Ovary (tissue), 9 donors: Measurements from ENCODE around the gene RHOB. TPM values are rescaled to one million over a fixed set of nuclear protein-coding genes. Genes with fewer than 3 reads are reported as not detected.

Source experiments
- DNase-seq, 5 donors: peaks; one replicate each; pipeline ENCODE4 v3.0.0-alpha.2; 2019 to 2020
- H3K27ac ChIP-seq, 2 donors: fragments of 200-600 bp; one replicate each; pipeline versions ENCODE4 v1.5.1 to v1.8.0; 2019 to 2022
- H3K27me3 ChIP-seq: fragments of 200-600 bp; one replicate; pipeline ENCODE4 v1.8.0; 2022
- H3K36me3 ChIP-seq: fragments of 200-600 bp; sonication (generic); one replicate; pipeline ENCODE4 v1.5.1; 2019
- H3K4me1 ChIP-seq: one replicate; pipeline ENCODE4 v1.8.1; 2013; ENCODE audit warnings: mild to moderate bottlenecking, moderate library complexity; ENCODE audit not compliant: insufficient read depth
- H3K4me3 ChIP-seq: fragments of 200-600 bp; sonication (generic); one replicate; pipeline ENCODE4 v1.5.1; 2017
- H3K9me3 ChIP-seq, 2 donors: fragments of 200-600 bp in 1 of 2; sonication (generic) in 1 of 2; one replicate each; pipeline versions ENCODE4 v1.5.1 to v1.8.1; 2013 to 2019; ENCODE audit warnings: mild to moderate bottlenecking in 1 of 2, moderate library complexity in 1 of 2
- CTCF ChIP-seq, 3 donors: fragments of 450-650 bp in 2 of 3; fragments of 200-600 bp in 1 of 3; IDR thresholded peaks; one replicate each; pipeline versions ENCODE4 v1.5.1 to v1.8.0; 2016 to 2022; ENCODE audit warnings: antibody characterized with exemption in 3 of 3, mild to moderate bottlenecking in 1 of 3
- EP300 ChIP-seq: sonication (generic); formaldehyde crosslinking; IDR thresholded peaks from one replicate; pipeline ENCODE4 v1.6.1; 2017; ENCODE audit warnings: antibody characterized with exemption
- POLR2A ChIP-seq: fragments of 450-650 bp; IDR thresholded peaks from one replicate; pipeline ENCODE4 v1.6.1; 2017; ENCODE audit warnings: antibody characterized with exemption, mild to moderate bottlenecking, moderate library complexity
- WGBS, 3 donors: extraction: QIAGEN DNeasy Blood & Tissue Kit in 1 of 3; methylation state at CpG; one replicate each; pipeline versions ENCODE4 v1.1.5 to v1.1.7; 2013 to 2017; 5-methylcytosine and 5-hydroxymethylcytosine counted together
- intact Hi-C, 4 donors: fragments of 100-400 bp; cut with DNase I; formaldehyde crosslinking; loops; one replicate each; pipeline versions ENCODE4 v1.11.0 to v1.15.1; 2022 to 2023
- polyA plus RNA-seq, 2 donors: library from polyadenylated mRNA; stranded (reverse); fragments of 200-250 nt in 1 of 2; fragments of 350-450 nt in 1 of 2; fragmentation: Illumina TruSeq in 1 of 2; extraction: RNeasy Lipid Tissue Mini Kit (QIAGEN cat#74804) in 1 of 2; gene quantifications; one replicate each; pipeline ENCODE4 v1.2.3, GENCODE V29; 2013 to 2014
- total RNA-seq, 7 donors: library from RNA; depleted of rRNA in 2 of 7; stranded (reverse); fragments of >200 nt in 2 of 7; fragmentation: NEBNext Ultra II Directional in 3 of 7; extraction: Animal tissue kit (Norgen Biotek cat#: 25700) in 3 of 7; gene quantifications; one replicate each; pipeline versions ENCODE4 v1.1.0 to v1.2.4, GENCODE V29; 2016 to 2023
- donor health status: DM: no; HTN: no; CAD: no; lungs with moderate emphysema.
- donor health status: DM: no; HTN: no; CAD: no.
- donor health status: Bipolar disorder and iron deficiency.
- donor health status: DM: yes; HTN: yes; CAD: no.
- donor health status: DM: no; HTN: no; CAD: no.
- donor health status: DM: yes; HTN: yes; CAD: no.

RHOB gene
- total and polyA plus RNA-seq, 9 donors = 200 to 1,363 (median 432) TPM

GRCh38 chr2:20440001-20440560, 6.8 kb upstream of the RHOB start:
- no peaks in the 10 kb centered on the region for H3K36me3 ChIP-seq

GRCh38 chr2:20443276-20443920, 3.5 kb upstream of the RHOB start:
- H3K4me1 ChIP-seq = peaks cover 6% of the 10 kb centered on the region
- 24 to 28% (median 25%) methylated on average over 6 of the region's 6 CpGs for WGBS, 3 donors
- no peaks in the 10 kb centered on the region for H3K9me3 ChIP-seq
- peak overlapping the region in 1 of 2 donors; percentile 58 for H3K27ac ChIP-seq
- peak; percentile 56 to 66 (median 61) for TF ChIP-seq CTCF (IDR thresholded peaks at IDR 0.05)
- no peak for TF ChIP-seq POLR2A
- no peak for TF ChIP-seq EP300
- peak in 3 of 5 donors; percentile 49 to 57 (median 54) for DNase-seq
- intact Hi-C loops = loop anchor here in 2 of 4 donors (2.0 kb wide), 1 partner anchor 193 kb away; no protein-coding TSS in a partner anchor
- H3K36me3 ChIP-seq = no peaks in the 10 kb centered on the region
- no peak overlapping the region for H3K4me3 ChIP-seq
- H3K27me3 ChIP-seq = no peaks in the 10 kb centered on the region

More at GRCh38 chr2:20440001-20440560, 6.8 kb upstream of the RHOB start:
- DNase-seq = peak in 1 of 5 donors; percentile 17
- H3K27ac ChIP-seq = no peak overlapping the region
- H3K9me3 ChIP-seq = no peaks in the 10 kb centered on the region
- WGBS, 3 donors = 96 to 97% (median 97%) methylated on average over 6 of the region's 6 CpGs
- H3K4me1 ChIP-seq = peaks cover 6% of the 10 kb centered on the region
- TF ChIP-seq POLR2A = no peak
- no peak for TF ChIP-seq EP300
- no peak for TF ChIP-seq CTCF (IDR thresholded peaks at IDR 0.05)
- no peaks in the 10 kb centered on the region for H3K27me3 ChIP-seq
- intact Hi-C loops = no loop called here
- H3K4me3 ChIP-seq = no peak overlapping the region

- peaks cover 6% of the 10 kb centered on the region for H3K4me1 ChIP-seq
- peak overlapping the region in 1 of 2 donors; percentile 58 for H3K27ac ChIP-seq
- no peak for TF ChIP-seq CTCF (IDR thresholded peaks at IDR 0.05)
- TF ChIP-seq POLR2A = peak; percentile 13
- 5 to 7% (median 5%) methylated on average over 12 of the region's 12 CpGs for WGBS, 3 donors
- no peaks in the 10 kb centered on the region for H3K27me3 ChIP-seq
- intact Hi-C loops = loop anchor here in 1 of 4 donors (2.0 kb wide), 1 partner anchor 190 kb away; no protein-coding TSS in a partner anchor
- H3K9me3 ChIP-seq = no peaks in the 10 kb centered on the region
- peak overlapping the region; percentile 14 for H3K4me3 ChIP-seq
- no peaks in the 10 kb centered on the region for H3K36me3 ChIP-seq
- DNase-seq = peak in 2 of 5 donors; percentile 40 to 53
These were observed 2.5 kb upstream of the RHOB start for GRCh38 chr2:20444101-20444992.
